ENCODE data around the gene KIF6.

The KIF6 gene

GRCh38 chr6:39409889-39410288 is 315.3 kb downstream of the KIF6 start:
- no peak for DNase-seq

GRCh38 chr6:39407446-39407993 is 317.7 kb downstream of the KIF6 start:
- DNase-seq, result no peak

- DNase-seq, result no peak
Observed at GRCh38 chr6:39404312-39404711, 320.9 kb downstream of the KIF6 start.

GRCh38 chr6:39403304-39403703 is 321.9 kb downstream of the KIF6 start:
- DNase-seq, result no peak

GRCh38 chr6:39402239-39402751 is 322.9 kb downstream of the KIF6 start:
- DNase-seq, result no peak

- DNase-seq, result no peak
Observed at GRCh38 chr6:39401376-39401775, 323.8 kb downstream of the KIF6 start.

GRCh38 chr6:39400026-39400425 is 325.2 kb downstream of the KIF6 start:
- DNase-seq, result no peak

GRCh38 chr6:39396854-39397253 is 328.4 kb downstream of the KIF6 start:
- no peak for DNase-seq

GRCh38 chr6:39393075-39393474 is 332.1 kb downstream of the KIF6 start:
- no peak for DNase-seq

- DNase-seq, result no peak
Observed at GRCh38 chr6:39391182-39391581, 334.0 kb downstream of the KIF6 start.

GRCh38 chr6:39389484-39389767 is 335.8 kb downstream of the KIF6 start:
- no peak for DNase-seq

GRCh38 chr6:39388606-39389483 is 336.4 kb downstream of the KIF6 start:
- DNase-seq, result no peak

GRCh38 chr6:39387785-39388184 is 337.4 kb downstream of the KIF6 start:
- no peak for DNase-seq

- no peak for DNase-seq
Observed at GRCh38 chr6:39386487-39386886, 338.7 kb downstream of the KIF6 start.

GRCh38 chr6:39381550-39382140 is 343.6 kb downstream of the KIF6 start:
- DNase-seq, result no peak

GRCh38 chr6:39380837-39381549 is 344.2 kb downstream of the KIF6 start:
- DNase-seq, result no peak

- no peak for DNase-seq
Observed at GRCh38 chr6:39378960-39379425, 346.2 kb downstream of the KIF6 start.

GRCh38 chr6:39378175-39378959 is 346.8 kb downstream of the KIF6 start:
- DNase-seq, result no peak

GRCh38 chr6:39377539-39377950 is 347.7 kb downstream of the KIF6 start:
- DNase-seq, result peak; percentile 46

- DNase-seq, result no peak
Observed at GRCh38 chr6:39375405-39375804, 349.8 kb downstream of the KIF6 start.

GRCh38 chr6:39370390-39370789 is 354.8 kb downstream of the KIF6 start:
- no peak for DNase-seq

GRCh38 chr6:39369987-39370386 is 355.2 kb downstream of the KIF6 start:
- no peak for DNase-seq

- peak; percentile 90 for DNase-seq
Observed at GRCh38 chr6:39367700-39368099, 357.5 kb downstream of the KIF6 start.

Data from DMS79 (cell line).